Kidney (tissue), 14 donors: ENCODE results near the gene TCF12. TPM values are rescaled to one million over a fixed set of nuclear protein-coding genes. Genes with fewer than 3 reads are reported as not detected.

Experiments
- DNase-seq, 5 donors: peaks; one replicate each; pipeline ENCODE4 v3.0.0-alpha.2; 2013 to 2020
- FAIRE-seq: peaks from 2 replicates; lab custom pipeline; 2012; peaks lifted over from hg19 to GRCh38; lab: Jason Lieb, UNC
- H3K27ac ChIP-seq, 2 donors: one replicate each; pipeline ENCODE4 v1.7.0; 2013; ENCODE audit warnings: low read depth in 2 of 2, low read length in 2 of 2, inconsistent platforms in 1 of 2
- H3K27me3 ChIP-seq: one replicate; pipeline ENCODE4 v1.7.1; 2013; ENCODE audit warnings: low read length, inconsistent platforms; ENCODE audit not compliant: control insufficient read depth, insufficient read depth
- H3K36me3 ChIP-seq, 3 donors: one replicate each; pipeline versions ENCODE4 v1.7.0 to v1.7.1; 2013; ENCODE audit warnings: low read length in 3 of 3, control low read depth in 1 of 3, inconsistent platforms in 1 of 3; ENCODE audit not compliant: insufficient read depth in 3 of 3, control insufficient read depth in 2 of 3
- H3K4me1 ChIP-seq, 3 donors: one replicate each; pipeline versions ENCODE4 v1.7.0 to v1.7.1; 2013; ENCODE audit warnings: low read length in 3 of 3, inconsistent platforms in 1 of 3, low read depth in 1 of 3; ENCODE audit not compliant: control insufficient read depth in 2 of 3, insufficient read depth in 2 of 3
- H3K4me3 ChIP-seq, 3 donors: one replicate each; pipeline versions ENCODE4 v1.7.0 to v1.8.1; 2013; ENCODE audit warnings: low read length in 3 of 3, control low read depth in 1 of 3, inconsistent platforms in 1 of 3
- H3K9ac ChIP-seq, 3 donors: one replicate each; pipeline versions ENCODE4 v1.7.0 to v1.7.1; 2013; ENCODE audit warnings: low read length in 3 of 3, control low read depth in 1 of 3, inconsistent platforms in 1 of 3
- H3K9me3 ChIP-seq, 3 donors: one replicate each; pipeline versions ENCODE4 v1.7.0 to v1.7.1; 2013; ENCODE audit warnings: low read length in 3 of 3, control low read depth in 1 of 3, inconsistent platforms in 1 of 3; ENCODE audit not compliant: control insufficient read depth in 2 of 3, insufficient read depth in 1 of 3
- CTCF ChIP-seq: IDR thresholded peaks from 3 replicates; pipeline ENCODE4 v1.5.1; 2012; ENCODE audit warnings: mild to moderate bottlenecking, moderate library complexity, borderline replicate concordance; ENCODE audit not compliant: insufficient read depth; ENCODE audit errors: extremely low read depth
- intact Hi-C: fragments of 100-400 bp; cut with DNase I; formaldehyde crosslinking; loops from one replicate; pipeline ENCODE4 v1.11.1; 2022
- polyA plus RNA-seq: library from polyadenylated mRNA; stranded (reverse); fragments of 350-450 nt; fragmentation: Illumina TruSeq; extraction: RNeasy Lipid Tissue Mini Kit (QIAGEN cat#74804); gene quantifications from one replicate; pipeline ENCODE4 v1.2.3, GENCODE V29; 2014; ENCODE audit warnings: low read depth, low replicate concordance; ENCODE audit not compliant: insufficient read depth
- total RNA-seq: library from RNA; stranded (reverse); fragmentation: NEBNext Ultra II Directional; extraction: Animal tissue kit (Norgen Biotek cat#: 25700); gene quantifications from one replicate; pipeline ENCODE4 v1.2.1, GENCODE V29; 2021
- donor health status: control.
- donor health status: control.
- donor health status: control.
- donor health status: control.
- donor health status: control.
- donor health status: DM: yes; HTN: yes; CAD: no.
- donor health status: Normal renal cell carcinoma (clear cell type).

Gene TCF12
- total and polyA plus RNA-seq, 2 donors from 2014 or later, result 16.3 to 116 TPM

- Histone ChIP-seq H3K9me3 (no peaks in the 10 kb centered on the region), H3K4me3 (no peak overlapping the region), H3K27me3 (no peaks in the 10 kb centered on the region), H3K36me3 (no peaks in the 10 kb centered on the region), H3K27ac (no peak overlapping the region), H3K4me1 (no peaks in the 10 kb centered on the region), H3K9ac (no peak overlapping the region)
- DNase-seq, result no peak
- intact Hi-C loops, result loop anchor here (10.0 kb wide), 1 partner anchor 220 kb away; no protein-coding TSS in a partner anchor
- no peak for FAIRE-seq
- TF ChIP-seq CTCF, result no peak
Measured at GRCh38 chr15:57205027-57205855, 286.8 kb downstream of the TCF12 start.

GRCh38 chr15:57205996-57206395 is 287.6 kb downstream of the TCF12 start:
- Histone ChIP-seq H3K9me3 (no peaks in the 10 kb centered on the region), H3K36me3 (no peaks in the 10 kb centered on the region), H3K4me3 (no peak overlapping the region), H3K27me3 (no peaks in the 10 kb centered on the region), H3K27ac (no peak overlapping the region), H3K4me1 (no peaks in the 10 kb centered on the region), H3K9ac (no peak overlapping the region)
- FAIRE-seq, result no peak
- intact Hi-C loops, result loop anchor here (10.0 kb wide), 1 partner anchor 221 kb away; no protein-coding TSS in a partner anchor
- DNase-seq, result no peak
- TF ChIP-seq CTCF, result no peak

- peak; percentile 68 for TF ChIP-seq CTCF
- Histone ChIP-seq H3K4me1 (peaks cover 0 to 2% (median 0%) of the 10 kb centered on the region in 3 donors), H3K27ac (no peak overlapping the region), H3K9ac (no peak overlapping the region), H3K27me3 (no peaks in the 10 kb centered on the region), H3K36me3 (no peaks in the 10 kb centered on the region), H3K4me3 (no peak overlapping the region), H3K9me3 (no peaks in the 10 kb centered on the region)
- intact Hi-C loops, result no loop called here
- peak; percentile 77 for FAIRE-seq
- DNase-seq, result peak in 2 of 5 donors; percentile 81
Measured at GRCh38 chr15:57213862-57214261, 295.4 kb downstream of the TCF12 start.
